Adrenal gland (tissue), 12 donors: ENCODE results near the gene RNU6-1. TPM values are rescaled to one million over a fixed set of nuclear protein-coding genes. Genes with fewer than 3 reads are reported as not detected.

Experiments used
- DNase-seq, 7 donors: peaks; one replicate each; pipeline ENCODE4 v3.0.0-alpha.2; 2019 to 2020
- H3K27ac ChIP-seq, 5 donors: fragments of 200-600 bp; sonication (generic) in 4 of 5; 1 replicate in 3 of 5; 2 replicates in 2 of 5; pipeline versions ENCODE4 v1.5.1 to v1.8.0; 2016 to 2020; ENCODE audit warnings: mild to moderate bottlenecking in 1 of 5
- H3K27me3 ChIP-seq: fragments of 200-600 bp; 2 replicates; pipeline ENCODE4 v1.8.0; 2021
- H3K36me3 ChIP-seq, 2 donors: fragments of 200-600 bp; replicated peaks in 1 of 2; 1 replicate in 1 of 2; 2 replicates in 1 of 2; pipeline versions ENCODE4 v1.5.1 to v1.8.0; 2018 to 2022
- H3K4me1 ChIP-seq, 2 donors: fragments of 200-600 bp; replicated peaks in 1 of 2; 1 replicate in 1 of 2; 2 replicates in 1 of 2; pipeline versions ENCODE4 v1.5.1 to v1.8.0; 2018 to 2021
- H3K4me3 ChIP-seq, 4 donors: fragments of 200-600 bp; sonication (generic) in 3 of 4; one replicate each; pipeline ENCODE4 v1.5.1; 2016 to 2018
- H3K9me3 ChIP-seq, 3 donors: fragments of 200-600 bp; sonication (generic) in 1 of 3; replicated peaks in 1 of 3; 1 replicate in 2 of 3; 2 replicates in 1 of 3; pipeline versions ENCODE4 v1.5.1 to v1.8.0; 2016 to 2021
- POLR2A ChIP-seq, 2 donors: fragments of 450-650 bp; IDR thresholded peaks; one replicate each; pipeline ENCODE4 v1.6.1; 2017; ENCODE audit warnings: antibody characterized with exemption in 2 of 2, mild to moderate bottlenecking in 2 of 2, moderate library complexity in 1 of 2
- WGBS, 4 donors: extraction: QIAGEN DNeasy Blood & Tissue Kit in 2 of 4; methylation state at CpG; one replicate each; pipeline versions ENCODE4 v1.1.5 to v1.1.7; 2013 to 2017; 5-methylcytosine and 5-hydroxymethylcytosine counted together
- intact Hi-C, 2 donors: fragments of 100-400 bp; cut with DNase I; formaldehyde crosslinking; loops; one replicate each; pipeline versions ENCODE4 v1.14.1 to v1.15.0; 2022 to 2023
- polyA plus RNA-seq, 3 donors: library from polyadenylated mRNA; stranded (reverse); fragments of 200-250 nt in 2 of 3; fragments of 350-450 nt in 1 of 3; fragmentation: Illumina TruSeq in 1 of 3; extraction: RNeasy Lipid Tissue Mini Kit (QIAGEN cat#74804) in 1 of 3; gene quantifications; one replicate each; pipeline ENCODE4 v1.2.3, GENCODE V29; 2013 to 2014
- total RNA-seq, 9 donors: library from RNA; depleted of rRNA in 4 of 9; stranded (reverse); fragments of >200 nt in 4 of 9; fragments of 120-200 nt in 1 of 9; fragmentation: NEBNext Ultra II Directional in 1 of 9; extraction: Animal tissue kit (Norgen Biotek cat#: 25700) in 1 of 9; gene quantifications; one replicate each; pipeline versions ENCODE4 v1.1.0 to v1.2.4, GENCODE V29; 2013 to 2023
- TF ChIP-seq, protein P1 (sequence below), 6 experiments: fragments of 450-650 bp in 4 of 6; fragments of 200-600 bp in 2 of 6; sonication (generic) in 1 of 6; IDR thresholded peaks; 1 replicate in 5 of 6; 2 replicates in 1 of 6; pipeline versions ENCODE4 v1.5.1 to v1.8.0; 2016 to 2021; ENCODE audit warnings: antibody characterized with exemption in 6 of 6, mild to moderate bottlenecking in 2 of 6, moderate library complexity in 1 of 6
- donor health status: healthy with polysubstance abuse.
- donor health status: Bipolar disorder and iron deficiency.
- donor health status: DM: yes; HTN: yes; CAD: no.
- donor health status: DM: no; HTN: no; CAD: no.
- donor health status: DM: no; HTN: no; CAD: no.
- donor health status: DM: yes; HTN: yes; CAD: no.

RNU6-1 gene
- total and polyA plus RNA-seq, 12 donors = not detected

DNA sequence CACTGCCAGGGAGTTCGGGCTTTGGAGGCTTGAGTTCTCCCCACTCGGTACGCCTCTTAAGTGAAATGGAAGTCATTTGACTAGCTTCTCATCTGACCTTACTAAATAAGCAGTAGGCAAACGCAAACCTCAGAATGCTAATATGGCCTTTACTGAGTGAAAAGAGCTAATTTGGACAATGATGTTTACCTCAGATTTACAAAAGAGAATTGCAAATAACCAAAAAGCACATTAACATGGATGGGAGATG is 1.6 kb upstream of the RNU6-1 start:
- H3K4me3 ChIP-seq = peak overlapping the region in 1 of 4 donors; percentile 67
- H3K27ac ChIP-seq = peak overlapping the region in 2 of 5 donors; percentile 96 to 99

DNA sequence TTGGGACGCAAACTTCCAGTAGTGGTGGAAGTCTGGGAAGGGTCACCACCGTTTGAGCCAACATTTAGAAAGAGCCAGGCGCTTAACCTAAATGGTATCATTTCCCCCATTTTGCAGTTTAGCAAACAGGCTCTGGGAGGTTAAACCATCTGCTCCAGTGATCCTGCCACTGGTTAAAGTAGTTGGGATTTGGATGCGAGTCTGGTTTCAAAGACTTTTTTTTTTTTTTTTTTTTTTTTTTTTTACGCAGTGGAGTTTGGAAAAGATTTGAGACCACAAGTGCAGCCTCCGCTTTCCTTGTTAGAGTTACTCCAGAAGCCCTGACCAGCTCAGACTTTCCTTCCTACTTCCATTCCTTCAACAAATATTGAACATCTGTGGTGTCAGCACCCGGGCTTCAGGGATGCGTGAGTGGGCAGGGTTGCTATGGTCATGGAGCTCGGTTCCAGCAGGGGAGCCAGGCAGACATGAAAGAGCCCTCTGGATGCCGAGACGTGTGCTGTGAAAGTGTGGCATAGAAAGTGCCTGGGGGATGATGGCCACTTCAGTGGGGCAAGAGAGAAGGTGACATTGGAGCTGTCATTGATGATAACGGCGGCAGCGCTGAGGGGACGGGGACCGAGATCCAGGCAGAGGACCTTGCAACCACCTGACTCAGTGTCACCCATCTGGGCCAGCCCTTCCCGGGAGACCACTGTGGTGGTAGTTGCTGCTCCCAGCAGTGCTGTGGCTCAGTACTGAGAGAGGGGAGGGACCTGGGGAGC is 1.1 kb upstream of the RNU6-1 start:
- WGBS, 4 donors = 7 to 21% (median 13%) methylated on average over 14 to 17 of the region's 17 CpGs
- no peak for TF ChIP-seq POLR2A (IDR thresholded peaks at IDR 0.05)
- TF ChIP-seq, protein P1, sequence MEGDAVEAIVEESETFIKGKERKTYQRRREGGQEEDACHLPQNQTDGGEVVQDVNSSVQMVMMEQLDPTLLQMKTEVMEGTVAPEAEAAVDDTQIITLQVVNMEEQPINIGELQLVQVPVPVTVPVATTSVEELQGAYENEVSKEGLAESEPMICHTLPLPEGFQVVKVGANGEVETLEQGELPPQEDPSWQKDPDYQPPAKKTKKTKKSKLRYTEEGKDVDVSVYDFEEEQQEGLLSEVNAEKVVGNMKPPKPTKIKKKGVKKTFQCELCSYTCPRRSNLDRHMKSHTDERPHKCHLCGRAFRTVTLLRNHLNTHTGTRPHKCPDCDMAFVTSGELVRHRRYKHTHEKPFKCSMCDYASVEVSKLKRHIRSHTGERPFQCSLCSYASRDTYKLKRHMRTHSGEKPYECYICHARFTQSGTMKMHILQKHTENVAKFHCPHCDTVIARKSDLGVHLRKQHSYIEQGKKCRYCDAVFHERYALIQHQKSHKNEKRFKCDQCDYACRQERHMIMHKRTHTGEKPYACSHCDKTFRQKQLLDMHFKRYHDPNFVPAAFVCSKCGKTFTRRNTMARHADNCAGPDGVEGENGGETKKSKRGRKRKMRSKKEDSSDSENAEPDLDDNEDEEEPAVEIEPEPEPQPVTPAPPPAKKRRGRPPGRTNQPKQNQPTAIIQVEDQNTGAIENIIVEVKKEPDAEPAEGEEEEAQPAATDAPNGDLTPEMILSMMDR (IDR thresholded peaks at IDR 0.05) = no peak
- Histone ChIP-seq H3K36me3 (no peaks in the 10 kb centered on the region), H3K4me1 (peaks cover 0 to 28% of the 10 kb centered on the region in 2 donors), H3K4me3 (peak overlapping the region; percentile 46 to 89 (median 61)), H3K9me3 (no peaks in the 10 kb centered on the region), H3K27me3 (no peaks in the 10 kb centered on the region), H3K27ac (peak overlapping the region; percentile 95 to 99 (median 96))
- DNase-seq = peak in 4 of 7 donors; percentile 45 to 73 (median 51)
- intact Hi-C loops = no loop called here

More for the DNA sequence above, 1.6 kb upstream of the RNU6-1 start:
- Histone ChIP-seq H3K27me3 (no peaks in the 10 kb centered on the region), H3K4me1 (peaks cover 0 to 24% of the 10 kb centered on the region in 2 donors), H3K36me3 (no peaks in the 10 kb centered on the region), H3K9me3 (no peaks in the 10 kb centered on the region)
- TF ChIP-seq, protein P1 (IDR thresholded peaks at IDR 0.05) = no peak
- no peak for TF ChIP-seq POLR2A (IDR thresholded peaks at IDR 0.05)
- intact Hi-C loops = no loop called here
- DNase-seq = no peak
- 61 to 88% (median 67%) methylated on average over 4 of the region's 4 CpGs for WGBS, 4 donors

DNA sequence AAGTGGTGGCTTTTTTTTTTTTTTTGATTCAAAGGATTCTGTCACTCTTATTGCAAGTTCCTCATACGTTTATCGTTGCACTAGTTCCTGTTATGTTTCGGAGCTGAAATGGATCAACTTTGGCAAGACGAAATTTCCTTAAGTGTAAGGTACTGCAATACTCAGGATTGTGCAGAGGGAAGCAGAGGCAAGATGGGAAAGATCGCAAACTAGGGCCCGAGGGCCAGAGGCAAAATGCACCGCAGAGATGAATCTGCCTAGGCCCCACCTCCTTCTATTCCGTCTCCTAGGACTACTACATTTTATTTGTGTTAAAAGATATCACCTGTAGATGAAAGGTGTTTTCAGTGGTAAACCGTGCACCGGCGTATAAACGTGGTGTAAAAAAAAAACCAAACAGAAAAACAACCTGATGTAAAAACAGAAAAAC is 331 bp downstream of the RNU6-1 start:
- 2 to 4% (median 2%) methylated on average over 12 of the region's 12 CpGs for WGBS, 4 donors
- peaks cover under 1 to 42% of the 10 kb centered on the region in 2 donors for H3K4me1 ChIP-seq

DNA sequence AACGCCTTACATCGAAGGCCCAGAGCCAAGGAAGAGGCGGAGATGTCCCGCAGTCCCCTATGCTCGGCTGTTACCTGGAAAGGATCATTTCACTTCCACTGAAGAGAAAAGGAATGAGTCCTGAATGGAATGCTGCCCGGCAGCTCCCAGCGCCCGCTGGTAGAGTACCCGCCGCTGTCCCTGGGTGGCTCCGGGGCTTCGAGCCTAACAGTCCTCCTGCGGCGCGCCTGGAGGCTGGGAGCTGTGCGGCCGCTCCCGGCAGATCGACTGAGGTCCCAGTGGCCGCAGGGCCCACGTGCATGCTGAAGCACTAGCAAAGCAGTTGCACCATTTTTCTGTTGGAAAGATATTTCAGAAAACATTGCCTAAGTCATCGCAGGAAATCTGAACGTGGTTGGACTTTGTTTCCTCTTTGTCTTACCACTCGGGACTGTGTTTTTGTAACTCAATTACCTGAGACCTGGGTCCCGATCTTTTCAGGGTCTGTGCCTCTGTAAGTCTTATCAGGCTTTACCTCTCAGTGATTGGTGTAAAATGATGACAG is 984 bp downstream of the RNU6-1 start:
- H3K4me1 ChIP-seq = peaks cover 7 to 47% of the 10 kb centered on the region in 2 donors
- TF ChIP-seq POLR2A (IDR thresholded peaks at IDR 0.05) = peak in 1 of 2 donors; percentile 42
- TF ChIP-seq, protein P1 (IDR thresholded peaks at IDR 0.05) = peak in 2 of 6 experiments; percentile 26 to 39
- peak in 6 of 7 donors; percentile 63 to 82 (median 76) for DNase-seq
- 5 to 16% (median 10%) methylated on average over 8 to 25 of the region's 25 CpGs for WGBS, 4 donors
- H3K9me3 ChIP-seq = no peaks in the 10 kb centered on the region
- intact Hi-C loops = loop anchor here (5.0 to 10.0 kb wide), 4 partner anchors 314 to 894 kb away; partner anchors contain the start of gene C15orf61 (in 1 of the 2)
- peak overlapping the region in 1 of 4 donors; percentile 67 for H3K4me3 ChIP-seq
- H3K27ac ChIP-seq = peak overlapping the region in 4 of 5 donors; percentile 71 to 99 (median 96)
- H3K36me3 ChIP-seq = no peaks in the 10 kb centered on the region
- H3K27me3 ChIP-seq = peaks cover 17% of the 10 kb centered on the region

More for the DNA sequence above, 331 bp downstream of the RNU6-1 start:
- intact Hi-C loops = loop anchor here (5.0 to 10.0 kb wide), 4 partner anchors 315 to 895 kb away; partner anchors contain the start of gene C15orf61 (in 1 of the 2)
- Histone ChIP-seq H3K36me3 (no peaks in the 10 kb centered on the region), H3K27ac (peak overlapping the region in 4 of 5 donors; percentile 96 to 99 (median 96)), H3K4me3 (peak overlapping the region in 1 of 4 donors; percentile 67), H3K9me3 (no peaks in the 10 kb centered on the region), H3K27me3 (peaks cover 11% of the 10 kb centered on the region)
- DNase-seq = peak in 3 of 7 donors; percentile 31 to 74 (median 46)
- TF ChIP-seq POLR2A (IDR thresholded peaks at IDR 0.05) = no peak
- TF ChIP-seq, protein P1 (IDR thresholded peaks at IDR 0.05) = no peak
